K562 (cell line): ENCODE measurements around the gene FAAP100. TPM values are rescaled to one million over a fixed set of nuclear protein-coding genes. Genes with fewer than 3 reads are reported as not detected.

Experiments
- ATF1 ChIP-seq, 2 experiments: fragments of 450-650 bp in 1 of 2; IDR thresholded peaks; 2 replicates each; pipeline ENCODE4 v1.6.1; 2016; ENCODE audit warnings: missing compliant biosample characterization in 1 of 2, missing genetic modification characterization in 1 of 2
- CC2D1A ChIP-seq: fragments of 450-650 bp; IDR thresholded peaks from 2 replicates; pipeline ENCODE4 v1.6.1; 2017; ENCODE audit warnings: mild to moderate bottlenecking
- ETV6 ChIP-seq, 3 experiments: fragments of 150-350 bp in 1 of 3; sonication (generic) in 1 of 3; formaldehyde crosslinking in 1 of 3; IDR thresholded peaks; 2 replicates each; pipeline versions ENCODE4 v1.6.1 to v1.8.0; 2014 to 2022; ENCODE audit warnings: borderline replicate concordance in 2 of 3, low read depth in 2 of 3, antibody characterized with exemption in 1 of 3, low read length in 1 of 3, mild to moderate bottlenecking in 1 of 3, missing genetic modification reagents in 1 of 3
- HMG20B ChIP-seq: fragments of 250-450 bp; sonication (Bioruptor Pico); IDR thresholded peaks from 2 replicates; pipeline ENCODE4 v1.5.0; 2021; ENCODE audit warnings: mild to moderate bottlenecking
- NR2F6 ChIP-seq: fragments of 450-650 bp; formaldehyde crosslinking; IDR thresholded peaks from 2 replicates; pipeline ENCODE4 v1.4.0; 2020; ENCODE audit warnings: mild to moderate bottlenecking
- PCBP2 ChIP-seq: fragments of 200-400 bp; formaldehyde crosslinking; IDR thresholded peaks from 2 replicates; pipeline ENCODE4 v1.6.1; 2018; ENCODE audit warnings: low read length, low read depth, mild to moderate bottlenecking, moderate library complexity; ENCODE audit not compliant: poor library complexity, severe bottlenecking
- RBFOX2 ChIP-seq: fragments of 200-400 bp; formaldehyde crosslinking; IDR thresholded peaks from 2 replicates; pipeline ENCODE4 v1.6.1; 2017; ENCODE audit warnings: low read depth, mild to moderate bottlenecking, low read length, moderate library complexity
- RBM39 ChIP-seq: fragments of 200-400 bp; formaldehyde crosslinking; optimal IDR thresholded peaks from 2 replicates; pipeline ENCODE3; 2018; ENCODE audit warnings: low read depth, low read length
- RFX1 ChIP-seq: fragments of 450-650 bp; IDR thresholded peaks from 2 replicates; pipeline ENCODE4 v1.6.1; 2016; ENCODE audit warnings: mild to moderate bottlenecking, moderate library complexity
- SPI1 ChIP-seq: IDR thresholded peaks from 2 replicates; pipeline ENCODE4 v1.6.1; 2011; ENCODE audit warnings: low read depth, low read length, control low read depth, borderline replicate concordance
- ZBTB8A ChIP-seq: fragments of 450-650 bp; IDR thresholded peaks from 2 replicates; pipeline ENCODE4 v1.6.1; 2018; ENCODE audit warnings: mild to moderate bottlenecking, moderate library complexity; ENCODE audit not compliant: partially characterized antibody
- ZNF75A ChIP-seq: fragments of 450-650 bp; formaldehyde crosslinking; IDR thresholded peaks from 2 replicates; pipeline ENCODE4 v1.4.0; 2020; ENCODE audit warnings: mild to moderate bottlenecking
- polyA plus RNA-seq, 8 experiments: library from polyadenylated mRNA; depleted of rRNA in 4 of 8; stranded (reverse) in 5 of 8; unstranded in 3 of 8; fragments of >200 nt; fragmentation: Nextera tagmentation in 2 of 8; fragmentation: Illumina TruSeq in 1 of 8; extraction: Ambion mirVana in 2 of 8; extraction: Trizol in 1 of 8; gene quantifications; 2 replicates each; pipeline versions ENCODE4 v1.2.1 to v1.2.3, GENCODE V29; 2011 to 2014; ENCODE audit warnings: inconsistent platforms in 1 of 8, missing spikeins in 1 of 8
- total RNA-seq, 7 experiments: library from RNA; depleted of rRNA in 6 of 7; stranded (reverse); fragments of >200 nt in 6 of 7; fragmentation: Illumina TruSeq in 2 of 7; extraction: Trizol in 2 of 7; gene quantifications; 2 replicates each; pipeline versions ENCODE4 v1.2.1 to v1.2.3, GENCODE V29; 2011 to 2021; ENCODE audit warnings: low replicate concordance in 1 of 7
- TF ChIP-seq, protein P1 (sequence below): fragments of 200-800 bp; sonication (Bioruptor generic); IDR thresholded peaks from 2 replicates; pipeline ENCODE4 v1.6.1; 2017; ENCODE audit warnings: missing genetic modification characterization, missing compliant biosample characterization
- TF ChIP-seq, protein P2 (sequence below): IDR thresholded peaks from 2 replicates; pipeline ENCODE4 v1.6.1; 2011; ENCODE audit warnings: borderline replicate concordance, low read depth, mild to moderate bottlenecking, moderate library complexity, low read length; ENCODE audit not compliant: insufficient read depth, poor library complexity, severe bottlenecking
- TF ChIP-seq, protein P3 (sequence below): fragments of 450-650 bp; formaldehyde crosslinking; IDR thresholded peaks from 2 replicates; pipeline ENCODE4 v1.4.0; 2022; ENCODE audit warnings: missing genetic modification characterization

FAAP100 gene
- total and polyA plus RNA-seq, 9 of the 15 experiments (the other 6 are each of a cell fraction or from before 2014, with no cell fraction given): 0.31 to 51.2 (median 12.6) TPM

DNA sequence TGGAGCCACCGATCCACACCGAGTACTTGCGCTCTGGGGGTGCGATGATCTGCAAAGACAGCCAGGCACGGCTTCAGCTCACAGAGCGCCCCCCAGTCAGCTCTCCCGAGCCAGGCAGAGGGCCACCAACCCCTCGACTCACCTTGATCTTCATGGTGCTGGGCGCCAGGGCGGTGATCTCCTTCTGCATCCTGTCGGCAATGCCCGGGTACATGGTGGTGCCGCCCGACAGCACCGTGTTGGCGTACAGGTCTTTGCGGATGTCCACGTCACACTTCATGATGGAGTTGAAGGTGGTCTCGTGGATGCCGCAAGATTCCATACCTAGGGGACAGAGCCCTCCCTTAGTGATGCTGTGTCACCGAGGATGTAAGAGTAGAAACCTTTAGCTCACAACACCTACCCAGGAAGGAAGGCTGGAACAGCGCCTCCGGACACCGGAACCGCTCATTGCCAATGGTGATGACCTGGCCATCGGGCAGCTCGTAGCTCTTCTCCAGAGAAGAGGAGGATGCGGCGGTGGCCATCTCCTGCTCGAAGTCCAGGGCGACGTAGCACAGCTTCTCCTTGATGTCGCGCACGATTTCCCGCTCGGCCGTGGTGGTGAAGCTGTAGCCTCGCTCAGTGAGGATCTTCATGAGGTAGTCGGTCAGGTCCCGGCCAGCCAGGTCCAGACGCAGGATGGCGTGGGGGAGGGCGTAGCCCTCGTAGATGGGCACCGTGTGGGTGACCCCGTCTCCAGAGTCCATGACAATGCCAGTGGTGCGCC is 41.2 kb downstream of the FAAP100 start (continued):
- TF ChIP-seq NR2F6 (CRISPR knock-in tag): no peak
- no peak for TF ChIP-seq HMG20B (CRISPR knock-in tag)
- TF ChIP-seq CC2D1A: no peak
- peak; percentile 68 for TF ChIP-seq RBM39
- TF ChIP-seq, protein P1, sequence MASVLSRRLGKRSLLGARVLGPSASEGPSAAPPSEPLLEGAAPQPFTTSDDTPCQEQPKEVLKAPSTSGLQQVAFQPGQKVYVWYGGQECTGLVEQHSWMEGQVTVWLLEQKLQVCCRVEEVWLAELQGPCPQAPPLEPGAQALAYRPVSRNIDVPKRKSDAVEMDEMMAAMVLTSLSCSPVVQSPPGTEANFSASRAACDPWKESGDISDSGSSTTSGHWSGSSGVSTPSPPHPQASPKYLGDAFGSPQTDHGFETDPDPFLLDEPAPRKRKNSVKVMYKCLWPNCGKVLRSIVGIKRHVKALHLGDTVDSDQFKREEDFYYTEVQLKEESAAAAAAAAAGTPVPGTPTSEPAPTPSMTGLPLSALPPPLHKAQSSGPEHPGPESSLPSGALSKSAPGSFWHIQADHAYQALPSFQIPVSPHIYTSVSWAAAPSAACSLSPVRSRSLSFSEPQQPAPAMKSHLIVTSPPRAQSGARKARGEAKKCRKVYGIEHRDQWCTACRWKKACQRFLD: no peak
- TF ChIP-seq PCBP2: no peak
- TF ChIP-seq ZNF75A (CRISPR knock-in tag): no peak
- no peak for TF ChIP-seq ZBTB8A
- TF ChIP-seq ETV6 (IDR thresholded peaks at IDR 0.05; ENCODE audit: borderline replicate concordance in 1 of 2, low read depth in 2 of 2, low read length in 1 of 2): no peak
- TF ChIP-seq ETV6 (CRISPR knock-in tag; IDR thresholded peaks at IDR 0.05; ENCODE audit: borderline replicate concordance): 0 out of 2 replicates have a peak, but pooled peaks have one; percentile 3
- TF ChIP-seq, protein P2, sequence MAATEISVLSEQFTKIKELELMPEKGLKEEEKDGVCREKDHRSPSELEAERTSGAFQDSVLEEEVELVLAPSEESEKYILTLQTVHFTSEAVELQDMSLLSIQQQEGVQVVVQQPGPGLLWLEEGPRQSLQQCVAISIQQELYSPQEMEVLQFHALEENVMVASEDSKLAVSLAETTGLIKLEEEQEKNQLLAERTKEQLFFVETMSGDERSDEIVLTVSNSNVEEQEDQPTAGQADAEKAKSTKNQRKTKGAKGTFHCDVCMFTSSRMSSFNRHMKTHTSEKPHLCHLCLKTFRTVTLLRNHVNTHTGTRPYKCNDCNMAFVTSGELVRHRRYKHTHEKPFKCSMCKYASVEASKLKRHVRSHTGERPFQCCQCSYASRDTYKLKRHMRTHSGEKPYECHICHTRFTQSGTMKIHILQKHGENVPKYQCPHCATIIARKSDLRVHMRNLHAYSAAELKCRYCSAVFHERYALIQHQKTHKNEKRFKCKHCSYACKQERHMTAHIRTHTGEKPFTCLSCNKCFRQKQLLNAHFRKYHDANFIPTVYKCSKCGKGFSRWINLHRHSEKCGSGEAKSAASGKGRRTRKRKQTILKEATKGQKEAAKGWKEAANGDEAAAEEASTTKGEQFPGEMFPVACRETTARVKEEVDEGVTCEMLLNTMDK: no peak
- no peak for TF ChIP-seq ATF1 (CRISPR knock-in tag; IDR thresholded peaks at IDR 0.05)
- TF ChIP-seq ATF1 (tag; IDR thresholded peaks at IDR 0.05): 0 out of 2 replicates have a peak, but pooled peaks have one; percentile 9
- TF ChIP-seq, protein P3, sequence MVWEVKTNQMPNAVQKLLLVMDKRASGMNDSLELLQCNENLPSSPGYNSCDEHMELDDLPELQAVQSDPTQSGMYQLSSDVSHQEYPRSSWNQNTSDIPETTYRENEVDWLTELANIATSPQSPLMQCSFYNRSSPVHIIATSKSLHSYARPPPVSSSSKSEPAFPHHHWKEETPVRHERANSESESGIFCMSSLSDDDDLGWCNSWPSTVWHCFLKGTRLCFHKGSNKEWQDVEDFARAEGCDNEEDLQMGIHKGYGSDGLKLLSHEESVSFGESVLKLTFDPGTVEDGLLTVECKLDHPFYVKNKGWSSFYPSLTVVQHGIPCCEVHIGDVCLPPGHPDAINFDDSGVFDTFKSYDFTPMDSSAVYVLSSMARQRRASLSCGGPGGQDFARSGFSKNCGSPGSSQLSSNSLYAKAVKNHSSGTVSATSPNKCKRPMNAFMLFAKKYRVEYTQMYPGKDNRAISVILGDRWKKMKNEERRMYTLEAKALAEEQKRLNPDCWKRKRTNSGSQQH (CRISPR knock-in tag): no peak
- TF ChIP-seq SPI1: no peak
- peak; percentile 84 for TF ChIP-seq RBFOX2
- TF ChIP-seq RFX1: no peak
